GM18499 (cell line): ENCODE measurements around the gene MRC2.
"Not testable (repeated sequence)": the region's sequence is repeated elsewhere in the genome, so short reads cannot be mapped to it uniquely, and the experiment has no call there.

ENCODE experiments used
- ATAC-seq: cut with Tn5 transposase; IDR thresholded peaks from one replicate; pipeline ENCODE4 v1.9.1; 2021; ENCODE audit warnings: moderate number of reproducible peaks; ENCODE audit not compliant: insufficient read depth, unreplicated experiment

MRC2 gene

GRCh38 chr17:62613095-62613494 lies 14.4 kb upstream of the MRC2 start:
- ATAC-seq = not testable (repeated sequence)

GRCh38 chr17:62614142-62614541 lies 13.3 kb upstream of the MRC2 start:
- ATAC-seq = no peak

- ATAC-seq = no peak
Observed at GRCh38 chr17:62615503-62615902, 12.0 kb upstream of the MRC2 start.

DNA sequence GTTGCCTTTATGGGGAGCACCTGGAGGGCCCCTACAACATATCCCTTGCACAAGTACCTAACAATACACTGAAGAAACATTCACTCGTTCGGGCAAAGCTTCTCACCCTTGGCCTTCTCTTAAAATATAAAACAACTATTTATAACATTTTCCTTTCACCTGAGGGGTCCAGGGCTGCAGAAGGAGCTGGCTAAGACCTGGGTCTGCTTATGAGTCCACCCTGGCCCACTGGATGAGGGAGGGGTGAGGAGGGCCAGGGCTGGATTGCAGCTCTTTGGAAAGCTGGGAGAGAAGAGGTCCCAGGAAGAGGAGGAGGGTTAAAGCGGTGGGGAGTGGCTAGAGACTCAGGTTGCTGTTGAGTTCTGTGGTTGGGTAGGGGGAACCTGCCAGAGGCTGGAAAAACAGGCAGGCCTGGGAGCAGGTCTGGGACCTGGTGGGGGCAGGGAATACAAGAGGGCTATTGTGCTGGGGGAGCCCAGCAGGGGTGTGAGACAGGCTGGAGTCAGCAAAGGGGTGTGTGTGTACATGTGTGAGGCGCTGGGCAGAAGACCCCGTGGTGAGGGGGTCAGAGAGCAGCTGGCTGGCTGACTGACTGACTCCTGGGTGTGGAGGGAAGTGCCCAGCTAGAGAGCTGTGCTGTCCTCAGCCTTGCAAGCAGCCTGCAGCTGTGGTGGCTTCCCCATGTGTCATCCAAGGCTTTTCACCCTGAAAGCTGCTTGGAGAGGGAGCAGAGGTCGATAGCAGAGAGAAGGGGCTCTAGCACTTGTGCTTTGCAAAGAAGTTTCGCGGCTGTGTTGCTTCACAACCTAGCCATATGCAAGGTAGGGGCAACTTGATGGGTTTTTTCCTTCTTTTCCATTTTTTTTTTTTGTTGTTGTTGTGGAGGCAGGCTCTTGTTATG lies 10.2 kb upstream of the MRC2 start:
- no peak for ATAC-seq

DNA sequence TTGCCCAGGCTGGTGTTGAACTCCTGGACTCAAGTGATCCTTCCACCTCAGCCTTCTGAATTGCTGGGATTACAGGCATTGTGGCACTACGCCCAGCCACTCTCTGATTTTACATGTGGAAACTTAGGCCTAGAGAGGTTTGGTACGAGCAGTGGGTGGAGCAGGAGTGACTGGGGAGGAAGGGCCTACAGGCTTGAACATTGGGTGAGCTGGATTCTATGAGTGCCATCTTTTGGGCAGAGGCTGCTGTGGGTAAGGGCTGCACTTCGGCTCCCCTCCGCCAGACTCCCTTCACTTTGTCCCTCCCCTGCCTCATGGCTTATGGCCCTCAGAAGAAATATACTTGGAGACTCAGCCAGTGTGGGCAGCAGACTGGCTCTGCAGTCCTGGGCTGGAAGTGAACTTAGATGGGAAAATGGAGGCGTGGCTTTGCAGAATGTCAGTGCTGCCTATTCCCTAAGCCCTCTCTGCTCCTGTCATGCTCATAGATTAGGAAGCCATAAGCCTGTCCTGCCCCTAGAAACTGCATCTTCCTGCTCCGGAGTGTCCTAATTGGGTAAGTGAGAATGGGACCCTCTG lies 9.5 kb upstream of the MRC2 start:
- no peak for ATAC-seq

DNA sequence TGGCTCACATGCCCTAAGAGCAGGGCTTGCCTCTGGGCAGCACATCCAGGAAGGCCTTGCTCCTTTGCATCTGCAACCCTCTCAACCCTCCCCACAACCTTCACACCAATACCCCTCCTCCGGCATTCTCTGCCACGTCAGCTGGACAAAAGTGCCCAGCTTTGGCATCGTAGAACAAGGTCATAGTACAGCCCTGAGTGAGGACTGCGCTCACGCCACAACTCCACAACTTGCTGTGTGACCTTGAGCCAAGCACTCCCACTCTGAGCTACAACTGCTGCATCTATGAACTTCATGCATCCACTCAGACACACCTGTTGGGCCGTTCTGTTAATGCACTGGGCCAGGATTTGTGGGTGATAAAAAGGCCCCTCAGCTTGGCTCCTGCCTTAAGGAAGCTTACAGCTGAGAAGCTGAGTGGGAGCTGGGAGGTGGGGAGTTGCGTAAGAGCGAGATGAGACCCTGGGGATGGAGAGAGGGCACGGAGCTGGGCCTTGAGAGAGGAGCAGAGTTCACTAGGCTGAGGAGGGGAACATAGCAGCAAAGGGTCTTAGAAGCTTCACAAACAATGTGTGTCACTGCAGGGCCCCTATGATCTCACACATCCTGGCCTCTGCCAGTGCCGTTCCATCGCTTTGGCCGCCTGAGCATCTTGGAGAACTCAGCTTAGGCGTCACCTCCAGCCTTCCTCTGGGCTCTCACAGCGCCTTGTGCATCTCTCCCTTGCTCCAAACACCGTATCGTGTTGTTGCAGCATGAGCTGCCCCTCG lies 8.6 kb upstream of the MRC2 start:
- no peak for ATAC-seq

- ATAC-seq = no peak
Observed at GRCh38 chr17:62619417-62620155, 7.9 kb upstream of the MRC2 start.

GRCh38 chr17:62621223-62621622 lies 6.2 kb upstream of the MRC2 start:
- no peak for ATAC-seq

DNA sequence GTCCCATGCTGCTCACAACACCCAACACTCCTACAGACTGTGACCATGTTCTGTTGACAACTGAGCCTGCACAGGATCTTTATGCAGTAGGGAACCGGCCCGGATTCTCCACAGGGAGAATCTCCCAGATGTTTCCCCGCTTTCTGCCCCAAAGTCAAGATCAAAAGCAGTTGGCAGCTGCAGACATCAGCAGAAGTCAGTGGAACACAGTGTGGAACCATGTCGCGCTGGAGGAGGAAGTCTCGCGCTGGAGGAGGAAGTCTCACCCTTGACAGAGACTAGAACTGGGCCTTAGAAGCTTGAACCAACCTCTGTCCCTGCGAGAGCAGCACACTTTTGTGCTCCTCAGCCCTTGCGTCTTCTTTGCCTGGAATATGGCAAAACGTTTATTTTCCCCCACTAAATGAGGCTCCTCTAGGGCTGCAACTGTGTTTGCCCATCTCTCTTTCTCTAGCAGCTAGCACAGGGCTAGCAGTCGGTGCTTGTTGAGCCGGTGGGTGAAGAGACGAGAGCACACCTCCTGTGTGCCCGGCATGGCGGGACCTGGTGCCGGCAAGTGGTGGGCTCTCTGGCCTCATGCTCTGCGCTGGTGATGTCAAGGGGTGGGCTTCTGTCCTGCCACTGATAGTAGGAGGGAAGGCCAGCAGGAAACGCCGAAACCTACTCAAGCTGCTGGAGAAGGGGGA lies 2.1 kb upstream of the MRC2 start:
- no peak for ATAC-seq

DNA sequence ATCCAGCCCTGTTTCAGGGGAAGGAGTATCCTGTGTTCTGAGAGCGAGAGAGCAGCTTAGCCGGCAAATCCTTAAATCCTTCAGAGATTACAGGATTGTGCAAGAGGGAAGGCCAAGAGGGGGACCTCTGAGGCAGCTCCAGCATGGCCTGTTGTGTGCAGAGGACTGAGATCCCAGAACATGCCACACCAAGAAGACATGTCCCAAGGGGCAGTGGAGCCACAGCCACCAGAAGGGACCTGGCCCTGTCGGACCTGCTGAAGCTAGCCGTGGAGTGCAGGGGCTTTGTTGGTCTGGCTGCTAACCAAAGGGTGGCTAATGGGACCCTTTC lies 1.6 kb upstream of the MRC2 start:
- ATAC-seq = no peak

- no peak for ATAC-seq
Observed at GRCh38 chr17:62626719-62627218, 701 bp upstream of the MRC2 start.

GRCh38 chr17:62627904-62628633 lies 599 bp downstream of the MRC2 start:
- no peak for ATAC-seq

DNA sequence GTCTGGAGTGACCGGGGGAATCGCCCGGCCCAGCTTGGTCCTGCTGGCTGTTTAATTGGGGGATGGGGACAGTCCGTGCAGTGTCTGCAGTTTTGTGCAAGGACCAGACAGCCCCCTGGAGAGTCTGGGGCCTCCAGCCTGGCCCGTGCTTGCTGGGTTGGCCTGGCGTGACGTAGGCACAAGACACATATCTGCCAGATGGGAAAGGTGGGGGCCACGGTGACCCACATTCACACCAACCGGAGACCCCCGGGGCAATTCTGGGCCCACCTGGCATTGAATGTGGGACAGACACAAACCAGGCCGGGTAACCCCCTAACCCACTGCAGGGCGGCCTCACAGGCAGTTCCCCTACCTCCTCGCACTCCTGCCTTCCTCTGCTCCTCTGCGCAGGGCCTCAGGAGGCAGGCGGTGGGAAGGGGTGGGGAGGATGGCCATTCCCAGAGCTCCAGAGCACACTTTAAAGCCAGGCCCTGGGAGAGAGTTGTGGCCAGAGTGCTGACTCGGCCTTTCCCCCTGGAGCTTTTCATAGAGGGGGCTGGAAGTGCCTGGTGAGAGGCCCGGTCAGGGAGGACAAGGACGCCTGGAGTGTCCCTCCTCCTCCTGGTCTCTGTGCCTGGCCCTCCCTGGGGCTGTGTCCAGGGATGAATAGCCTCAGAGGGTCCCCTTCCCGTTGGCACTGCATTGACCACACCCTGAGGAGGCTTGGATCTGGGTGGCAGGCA lies 1.5 kb downstream of the MRC2 start:
- no peak for ATAC-seq

DNA sequence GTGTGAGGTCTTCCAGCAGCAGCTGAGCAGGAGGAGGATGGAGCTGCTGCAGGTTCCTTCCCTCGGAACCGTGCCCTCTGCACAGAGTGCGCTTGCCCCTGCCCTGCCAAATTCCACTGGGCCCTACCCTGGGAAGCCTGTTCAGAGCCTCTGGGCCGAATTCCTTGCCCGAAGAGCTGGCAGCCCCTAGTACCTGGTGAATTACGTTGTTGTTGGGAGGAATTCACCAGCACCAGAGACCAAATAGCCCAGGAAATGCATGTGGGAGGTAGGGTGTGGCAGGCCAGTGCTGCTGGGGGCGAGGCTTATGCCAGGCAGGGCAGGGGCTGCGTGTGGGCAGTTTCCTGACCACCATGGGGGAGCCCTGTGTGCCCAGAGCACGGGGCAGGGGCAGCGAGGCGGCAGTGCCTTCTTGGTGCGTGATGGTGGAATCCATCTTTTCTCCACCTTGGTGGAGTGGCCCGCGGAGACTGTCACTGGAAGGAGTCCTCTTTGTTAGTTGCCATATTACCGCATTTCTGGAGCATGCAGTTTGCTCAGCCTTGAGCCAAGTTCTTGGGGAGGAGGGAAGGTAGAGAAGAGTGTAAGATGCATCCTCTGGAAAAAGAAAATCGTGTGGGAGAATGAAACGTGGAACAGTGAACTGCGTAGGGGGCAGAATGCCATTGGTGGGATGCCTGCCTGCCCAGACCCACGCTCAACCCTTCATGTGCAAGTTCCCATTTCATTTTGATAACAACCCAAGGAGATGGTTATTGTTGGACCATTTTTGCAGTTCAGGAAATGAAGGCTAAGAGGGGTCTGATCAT lies 2.3 kb downstream of the MRC2 start:
- ATAC-seq = no peak

GRCh38 chr17:62630365-62631085 lies 3.1 kb downstream of the MRC2 start:
- no peak for ATAC-seq

DNA sequence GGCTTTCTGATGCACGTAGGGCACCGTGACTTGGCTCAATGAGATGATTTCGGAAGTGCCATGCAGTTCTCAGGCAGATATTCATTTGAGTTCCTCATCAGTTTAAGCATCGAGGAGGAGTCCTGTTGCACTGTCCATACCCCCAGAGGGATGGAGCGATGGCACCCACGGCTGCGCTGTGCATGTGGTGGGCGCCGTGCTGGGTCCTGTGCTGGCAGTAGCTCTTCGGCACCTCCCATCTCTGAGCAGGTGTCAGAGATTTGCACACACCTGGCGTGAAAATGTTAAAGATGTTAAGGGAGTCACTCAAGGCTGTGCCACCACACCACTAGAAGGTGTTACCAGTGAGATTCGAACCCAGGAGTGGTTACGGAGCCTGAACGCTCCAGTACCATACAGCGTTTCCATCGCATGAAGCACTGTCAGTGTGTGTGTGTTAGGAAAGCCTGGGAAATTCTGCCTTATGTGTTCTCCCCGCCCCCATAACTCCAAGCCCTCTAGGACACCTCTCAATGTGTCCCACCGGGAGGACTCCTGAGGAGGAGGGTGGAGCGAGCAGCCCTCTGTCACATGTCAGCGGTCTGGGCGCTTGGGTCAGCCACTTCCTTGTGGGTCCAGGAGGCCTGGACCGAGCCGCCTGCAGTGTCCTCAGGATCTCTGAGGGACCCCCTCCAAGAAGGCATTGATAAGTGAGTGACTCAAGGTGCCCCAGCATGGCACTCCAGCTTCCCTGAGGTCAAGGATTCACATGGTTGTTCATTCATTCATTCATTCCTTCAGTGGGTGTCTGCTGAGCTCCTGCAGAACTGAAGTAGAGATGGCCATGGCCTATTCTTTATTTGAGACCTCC lies 3.8 kb downstream of the MRC2 start:
- ATAC-seq = no peak
